T47D (cell line): ENCODE data around the gene PNRC1.
"Not testable (repeated sequence)": the region's sequence is repeated elsewhere in the genome, so short reads cannot be mapped to it uniquely, and the experiment has no call there.

Experiments used
- DNase-seq, 2 experiments: peaks; one replicate each; pipeline versions ENCODE4 v3.0.0 to v3.0.0-alpha.2; 2011 to 2012; ENCODE audit warnings: low read depth in 1 of 2, low spot score in 1 of 2
- JUND ChIP-seq: IDR thresholded peaks from 2 replicates; pipeline ENCODE4 v1.6.1; 2012; ENCODE audit warnings: low read depth
- in situ Hi-C: cut with HindIII; loops from 2 replicates; pipeline ENCODE4 v1.10.0; 2016; ENCODE audit warnings: low sequenced_read_pairs, low pct_unique_long_range_greater_than_20kb

The PNRC1 gene

GRCh38 chr6:89084954-89085353 lies 4.4 kb downstream of the PNRC1 start:
- no peak for DNase-seq
- TF ChIP-seq JUND: no peak
- in situ Hi-C loops: no loop called here

- in situ Hi-C loops: no loop called here
- no peak for TF ChIP-seq JUND
- DNase-seq: no peak
These were observed 5.1 kb downstream of the PNRC1 start for GRCh38 chr6:89085409-89086205.

- DNase-seq: no peak
These were observed 7.3 kb downstream of the PNRC1 start for GRCh38 chr6:89087881-89088280.

GRCh38 chr6:89098461-89098860 lies 17.9 kb downstream of the PNRC1 start:
- DNase-seq: no peak
- in situ Hi-C loops: no loop called here
- TF ChIP-seq JUND: no peak

More at GRCh38 chr6:89087881-89088280, 7.3 kb downstream of the PNRC1 start:
- TF ChIP-seq JUND: no peak
- in situ Hi-C loops: no loop called here

- TF ChIP-seq JUND: no peak
- in situ Hi-C loops: no loop called here
- no peak for DNase-seq
These were observed 19.6 kb downstream of the PNRC1 start for GRCh38 chr6:89100114-89100513.

- TF ChIP-seq JUND: no peak
- in situ Hi-C loops: no loop called here
- no peak for DNase-seq
These were observed 29.7 kb downstream of the PNRC1 start for GRCh38 chr6:89110284-89110683.

- TF ChIP-seq JUND: no peak
- in situ Hi-C loops: no loop called here
- no peak for DNase-seq
These were observed 31.4 kb downstream of the PNRC1 start for GRCh38 chr6:89111933-89112332.

- in situ Hi-C loops: no loop called here
- TF ChIP-seq JUND: no peak
- DNase-seq: no peak
These were observed 36.2 kb downstream of the PNRC1 start for GRCh38 chr6:89116702-89117101.

- in situ Hi-C loops: no loop called here
- no peak for TF ChIP-seq JUND
- peak; percentile 19 to 88 for DNase-seq
These were observed 36.9 kb downstream of the PNRC1 start, which contains the start of gene SRSF12 for GRCh38 chr6:89117211-89118108. TSS of gene SRSF12 (minus strand) at chr6:89118071. CDS start at chr6:89117887, 184 bp downstream.

GRCh38 chr6:89118931-89119330 lies 38.4 kb downstream of the PNRC1 start:
- peak in 1 of 2 experiments; percentile 17 for DNase-seq
- in situ Hi-C loops: no loop called here

GRCh38 chr6:89120371-89120770 lies 39.8 kb downstream of the PNRC1 start:
- TF ChIP-seq JUND: no peak
- in situ Hi-C loops: no loop called here
- DNase-seq: no peak

More at GRCh38 chr6:89118931-89119330, 38.4 kb downstream of the PNRC1 start:
- no peak for TF ChIP-seq JUND

- in situ Hi-C loops: no loop called here
- no peak for TF ChIP-seq JUND
- DNase-seq: no peak
These were observed 41.4 kb downstream of the PNRC1 start for GRCh38 chr6:89121934-89122333.

- in situ Hi-C loops: no loop called here
These were observed 42.1 kb downstream of the PNRC1 start for GRCh38 chr6:89122625-89123024.

GRCh38 chr6:89128256-89128671 lies 47.7 kb downstream of the PNRC1 start:
- in situ Hi-C loops, DNase-seq: not testable (repeated sequence)

More at GRCh38 chr6:89122625-89123024, 42.1 kb downstream of the PNRC1 start:
- TF ChIP-seq JUND: no peak
- peak; percentile 57 to 70 for DNase-seq
